Heart left ventricle (tissue), 16 donors: ENCODE results near the gene KDM4B. TPM values are rescaled to one million over a fixed set of nuclear protein-coding genes. Genes with fewer than 3 reads are reported as not detected.

Experiments
- ATAC-seq, 4 donors: fragments of 200-7000 bp; cut with Tn5 transposase; one replicate each; pipeline ENCODE4 v1.9.1; 2020 to 2022; ENCODE audit warnings: moderate library complexity in 4 of 4, mild to moderate bottlenecking in 3 of 4, moderate number of reproducible peaks in 1 of 4
- DNase-seq, 5 donors: peaks; one replicate each; pipeline ENCODE4 v3.0.0-alpha.2; 2020
- H3K27ac ChIP-seq, 12 donors: fragments of 200-600 bp; sonication (generic) in 4 of 12; one replicate each; pipeline versions ENCODE4 v1.5.0 to v1.8.0; 2016 to 2022; ENCODE audit warnings: mild to moderate bottlenecking in 2 of 12
- H3K27me3 ChIP-seq, 9 donors: fragments of 200-600 bp; sonication (generic) in 2 of 9; one replicate each; pipeline versions ENCODE4 v1.5.1 to v1.8.0; 2016 to 2022; ENCODE audit warnings: mild to moderate bottlenecking in 3 of 9
- H3K36me3 ChIP-seq, 9 donors: fragments of 200-600 bp; sonication (generic) in 2 of 9; one replicate each; pipeline versions ENCODE4 v1.5.0 to v1.8.0; 2018 to 2022; ENCODE audit warnings: mild to moderate bottlenecking in 2 of 9
- H3K4me1 ChIP-seq, 12 donors: fragments of 200-600 bp; sonication (generic) in 4 of 12; one replicate each; pipeline versions ENCODE4 v1.5.0 to v1.8.0; 2016 to 2022; ENCODE audit warnings: mild to moderate bottlenecking in 3 of 12
- H3K4me3 ChIP-seq, 12 donors: fragments of 200-600 bp; sonication (generic) in 4 of 12; one replicate each; pipeline versions ENCODE4 v1.5.0 to v1.8.0; 2017 to 2022; ENCODE audit warnings: mild to moderate bottlenecking in 9 of 12, moderate library complexity in 4 of 12
- H3K9me3 ChIP-seq, 12 donors: fragments of 200-600 bp; sonication (generic) in 4 of 12; one replicate each; pipeline versions ENCODE4 v1.5.0 to v1.8.0; 2016 to 2022; ENCODE audit warnings: mild to moderate bottlenecking in 1 of 12
- POLR2A ChIP-seq, 2 donors: fragments of 450-650 bp; IDR thresholded peaks; one replicate each; pipeline ENCODE4 v1.6.1; 2017; ENCODE audit warnings: antibody characterized with exemption in 2 of 2, mild to moderate bottlenecking in 2 of 2, moderate library complexity in 2 of 2
- WGBS, 4 donors: extraction: QIAGEN DNeasy Blood & Tissue Kit in 2 of 4; methylation state at CpG; one replicate each; pipeline versions ENCODE4 v1.1.5 to v1.1.7; 2013 to 2018; 5-methylcytosine and 5-hydroxymethylcytosine counted together
- intact Hi-C, 10 donors: fragments of 100-400 bp; cut with DNase I; formaldehyde crosslinking; loops; one replicate each; pipeline versions ENCODE4 v1.11.1 to v1.14.2; 2022
- polyA plus RNA-seq, 2 donors: library from polyadenylated mRNA; stranded (reverse); fragments of 200-250 nt; gene quantifications; one replicate each; pipeline ENCODE4 v1.2.3, GENCODE V29; 2013
- total RNA-seq, 9 donors: library from RNA; depleted of rRNA in 2 of 9; stranded (reverse); fragments of >200 nt in 2 of 9; fragmentation: NEBNext Ultra II Directional in 3 of 9; extraction: Animal tissue kit (Norgen Biotek cat#: 25700) in 3 of 9; gene quantifications; one replicate each; pipeline versions ENCODE4 v1.1.0 to v1.2.4, GENCODE V29; 2016 to 2023
- TF ChIP-seq, protein P1 (sequence below), 12 donors: fragments of 200-600 bp; sonication (generic) in 4 of 12; IDR thresholded peaks; one replicate each; pipeline versions ENCODE4 v1.5.0 to v1.8.0; 2018 to 2022; ENCODE audit warnings: antibody characterized with exemption in 12 of 12, mild to moderate bottlenecking in 5 of 12
- donor health status: ischemic (EF 13 %, LVEDD 7.1; RV severe dilation, severe dysfunction).
- donor health status: healthy with polysubstance abuse.
- donor health status: DM: no; HTN: yes; CAD: no.
- donor health status: DM: no; HTN: no; CAD: no.
- donor health status: ischemic (EF 25% LVEDD 6.9; RV normal size, moderate dysfunction).
- donor health status: ischemic (EF 25% LVEDD 5.7; RV mildly dilated, moderate dysfunction).
- donor health status: healthy.
- donor health status: DM: yes; HTN: yes; CAD: no.
- donor health status: ischemic (EF 35%, LVEDD 5.7; RV mildly dilated, moderate dysfunction).
- donor health status: nonischemic (EF 11% LVEDD 7.7; RV severe dilation, severe dysfunction).
- donor health status: DM: yes; HTN: yes; CAD: no.
- donor health status: PGD.
- donor health status: ischemic (EF 29% LVEDD 5.4; RV normal size, mild dysfunction).
- donor health status: nonischemic (EF 23%, LVEDD 6.1; RV moderate dilation, normal function).

KDM4B gene
- total and polyA plus RNA-seq, 11 donors, result 21.5 to 36.5 (median 27.2) TPM

DNA sequence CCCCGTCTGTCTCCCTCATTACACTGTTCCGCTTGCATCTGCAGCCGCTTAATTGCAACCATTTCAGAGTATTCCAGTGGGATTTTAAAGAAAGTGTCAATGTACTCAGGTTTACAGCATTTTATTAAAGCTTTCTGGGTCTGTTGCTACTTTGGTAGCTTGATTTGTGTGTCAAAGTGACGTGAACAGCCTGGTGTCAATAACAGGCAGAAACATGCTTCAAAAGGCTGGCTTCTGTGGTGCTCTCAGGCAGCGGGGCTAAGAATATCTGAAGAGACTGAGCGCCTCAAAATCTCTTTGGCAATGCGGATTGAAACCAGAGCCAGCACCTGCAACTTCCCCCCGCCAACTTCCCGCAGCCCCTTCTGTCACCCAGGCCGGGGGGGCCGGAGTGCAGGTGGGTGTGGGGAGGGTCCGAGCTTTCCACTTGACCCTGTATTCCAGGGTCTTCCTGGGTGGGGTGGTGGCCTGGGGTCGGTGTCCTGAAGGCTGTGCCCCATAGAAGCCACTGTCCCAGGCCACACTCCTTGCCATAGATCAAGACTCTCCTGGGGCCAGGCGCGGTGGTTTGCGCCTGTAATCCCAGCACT, 81.2 kb downstream of the KDM4B start:
- ATAC-seq (no peak), DNase-seq (no peak)
- Histone ChIP-seq H3K9me3 (no peaks in the 10 kb centered on the region), H3K4me1 (peaks cover 0 to 69% (median 29%) of the 10 kb centered on the region in 12 donors), H3K27me3 (no peaks in the 10 kb centered on the region), H3K36me3 (peaks cover 0 to 71% (median 20%) of the 10 kb centered on the region in 9 donors), H3K27ac (no peak overlapping the region), H3K4me3 (no peak overlapping the region)
- TF ChIP-seq, protein P1, sequence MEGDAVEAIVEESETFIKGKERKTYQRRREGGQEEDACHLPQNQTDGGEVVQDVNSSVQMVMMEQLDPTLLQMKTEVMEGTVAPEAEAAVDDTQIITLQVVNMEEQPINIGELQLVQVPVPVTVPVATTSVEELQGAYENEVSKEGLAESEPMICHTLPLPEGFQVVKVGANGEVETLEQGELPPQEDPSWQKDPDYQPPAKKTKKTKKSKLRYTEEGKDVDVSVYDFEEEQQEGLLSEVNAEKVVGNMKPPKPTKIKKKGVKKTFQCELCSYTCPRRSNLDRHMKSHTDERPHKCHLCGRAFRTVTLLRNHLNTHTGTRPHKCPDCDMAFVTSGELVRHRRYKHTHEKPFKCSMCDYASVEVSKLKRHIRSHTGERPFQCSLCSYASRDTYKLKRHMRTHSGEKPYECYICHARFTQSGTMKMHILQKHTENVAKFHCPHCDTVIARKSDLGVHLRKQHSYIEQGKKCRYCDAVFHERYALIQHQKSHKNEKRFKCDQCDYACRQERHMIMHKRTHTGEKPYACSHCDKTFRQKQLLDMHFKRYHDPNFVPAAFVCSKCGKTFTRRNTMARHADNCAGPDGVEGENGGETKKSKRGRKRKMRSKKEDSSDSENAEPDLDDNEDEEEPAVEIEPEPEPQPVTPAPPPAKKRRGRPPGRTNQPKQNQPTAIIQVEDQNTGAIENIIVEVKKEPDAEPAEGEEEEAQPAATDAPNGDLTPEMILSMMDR (IDR thresholded peaks at IDR 0.05), result no peak
- no peak for TF ChIP-seq POLR2A (IDR thresholded peaks at IDR 0.05)
- intact Hi-C loops, result loop anchor here in 5 of 10 donors (5.0 to 10.0 kb wide), 4 partner anchors 75 to 525 kb away; no protein-coding TSS in a partner anchor
- WGBS, 4 donors, result 76 to 85% (median 82%) methylated on average over 16 of the region's 16 CpGs

DNA sequence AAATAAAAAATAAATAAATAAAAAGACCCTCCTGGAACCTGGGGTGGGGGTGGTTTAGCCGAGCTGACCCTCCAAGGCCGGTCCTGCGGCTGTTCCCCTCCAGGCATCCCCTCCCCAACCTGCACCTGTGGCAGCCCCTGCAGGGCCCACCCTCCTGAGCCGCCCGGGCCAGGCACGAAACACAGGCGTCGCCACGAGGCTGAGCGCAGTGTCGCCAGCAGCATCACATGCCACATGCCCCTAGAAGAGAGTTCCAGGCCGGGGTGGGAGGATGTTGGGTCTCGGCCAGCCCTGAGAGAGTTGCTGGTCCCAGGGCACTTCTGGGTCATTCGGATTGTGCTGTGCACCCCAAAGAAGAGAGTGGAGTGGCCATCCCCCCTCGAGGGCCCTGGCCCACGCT, 82.0 kb downstream of the KDM4B start:
- Histone ChIP-seq H3K4me3 (no peak overlapping the region), H3K4me1 (peaks cover 0 to 73% (median 31%) of the 10 kb centered on the region in 12 donors), H3K9me3 (no peaks in the 10 kb centered on the region), H3K27me3 (no peaks in the 10 kb centered on the region), H3K36me3 (peaks cover 0 to 72% (median 24%) of the 10 kb centered on the region in 9 donors), H3K27ac (no peak overlapping the region)
- no peak for TF ChIP-seq POLR2A (IDR thresholded peaks at IDR 0.05)
- TF ChIP-seq, protein P1 (IDR thresholded peaks at IDR 0.05), result no peak
- WGBS, 4 donors, result 77 to 94% (median 89%) methylated on average over 14 to 16 of the region's 16 CpGs
- no peak for DNase-seq
- intact Hi-C loops, result loop anchor here in 5 of 10 donors (5.0 to 10.0 kb wide), 4 partner anchors 74 to 524 kb away; no protein-coding TSS in a partner anchor
- ATAC-seq, result no peak

DNA sequence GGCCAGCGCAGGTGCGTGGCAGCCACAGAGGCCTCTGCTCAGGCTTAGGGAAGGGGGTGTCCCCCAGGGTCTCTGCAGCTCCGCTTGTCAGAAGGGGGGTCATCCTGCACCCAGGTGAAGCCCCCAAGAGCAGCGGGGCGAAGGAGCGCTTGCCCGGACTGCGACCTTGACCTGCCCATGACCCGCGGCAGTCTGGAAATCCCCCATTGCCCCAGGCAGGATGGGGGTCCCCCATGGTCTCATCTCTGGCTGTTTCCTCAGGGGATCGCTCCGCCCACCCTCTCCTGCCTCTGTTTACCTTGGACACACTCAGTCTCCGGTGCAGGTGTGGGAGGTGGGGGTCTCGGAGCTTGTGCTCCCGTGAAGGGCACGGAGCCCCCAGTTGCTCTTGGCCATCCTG, 82.7 kb downstream of the KDM4B start:
- no peaks in the 10 kb centered on the region for H3K9me3 ChIP-seq
- DNase-seq, result no peak
- intact Hi-C loops, result loop anchor here in 5 of 10 donors (5.0 to 10.0 kb wide), 4 partner anchors 73 to 523 kb away; no protein-coding TSS in a partner anchor
- WGBS, 4 donors, result 91 to 95% (median 92%) methylated on average over 9 to 16 of the region's 16 CpGs
- H3K27me3 ChIP-seq, result no peaks in the 10 kb centered on the region
- H3K36me3 ChIP-seq, result peaks cover 0 to 69% (median 26%) of the 10 kb centered on the region in 9 donors
- H3K4me1 ChIP-seq, result peaks cover 0 to 71% (median 29%) of the 10 kb centered on the region in 12 donors
- TF ChIP-seq, protein P1 (IDR thresholded peaks at IDR 0.05), result no peak
- TF ChIP-seq POLR2A (IDR thresholded peaks at IDR 0.05), result no peak
- H3K27ac ChIP-seq, result no peak overlapping the region
- no peak for ATAC-seq
- H3K4me3 ChIP-seq, result no peak overlapping the region

DNA sequence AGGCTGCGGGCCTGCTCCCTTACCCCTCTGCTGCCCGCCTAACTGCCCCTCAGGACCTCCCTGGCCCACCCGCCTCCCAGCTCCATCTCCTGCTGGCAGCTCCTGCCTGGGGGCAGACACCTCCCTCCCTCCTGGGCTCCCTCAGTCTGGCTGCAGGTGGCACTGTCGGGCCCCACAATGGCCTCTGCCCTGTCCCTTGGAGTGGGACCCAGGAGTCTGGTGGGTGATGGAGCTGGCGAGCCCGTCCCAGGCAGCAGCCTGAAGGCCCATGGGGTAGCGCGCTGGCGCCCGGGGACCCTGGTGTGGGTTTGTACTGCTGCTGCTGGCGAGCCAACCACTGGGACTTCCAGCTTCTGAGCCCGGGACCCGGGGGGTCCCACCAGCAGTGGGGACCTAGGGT, 83.6 kb downstream of the KDM4B start:
- intact Hi-C loops, result loop anchor here in 5 of 10 donors (5.0 to 10.0 kb wide), 4 partner anchors 72 to 522 kb away; no protein-coding TSS in a partner anchor
- no peak overlapping the region for H3K4me3 ChIP-seq
- ATAC-seq (no peak), DNase-seq (no peak)
- no peak overlapping the region for H3K27ac ChIP-seq
- peaks cover 0 to 66% (median 20%) of the 10 kb centered on the region in 9 donors for H3K36me3 ChIP-seq
- H3K27me3 ChIP-seq, result no peaks in the 10 kb centered on the region
- TF ChIP-seq, protein P1 (IDR thresholded peaks at IDR 0.05), result peak in 4 of 12 donors; percentile 8 to 17 (median 14)
- TF ChIP-seq POLR2A (IDR thresholded peaks at IDR 0.05), result no peak
- H3K4me1 ChIP-seq, result peaks cover 0 to 63% (median 29%) of the 10 kb centered on the region in 12 donors
- WGBS, 4 donors, result 93 to 97% (median 95%) methylated on average over 6 to 13 of the region's 13 CpGs
- H3K9me3 ChIP-seq, result no peaks in the 10 kb centered on the region
